ENCODE data around the gene MGP. TPM values are rescaled to one million over a fixed set of nuclear protein-coding genes. Genes with fewer than 3 reads are reported as not detected.

Gene MGP
- total and polyA plus RNA-seq, 2 of the 13 experiments (the other 11 are each of a cell fraction or from before 2014, with no cell fraction given): not detected

DNA sequence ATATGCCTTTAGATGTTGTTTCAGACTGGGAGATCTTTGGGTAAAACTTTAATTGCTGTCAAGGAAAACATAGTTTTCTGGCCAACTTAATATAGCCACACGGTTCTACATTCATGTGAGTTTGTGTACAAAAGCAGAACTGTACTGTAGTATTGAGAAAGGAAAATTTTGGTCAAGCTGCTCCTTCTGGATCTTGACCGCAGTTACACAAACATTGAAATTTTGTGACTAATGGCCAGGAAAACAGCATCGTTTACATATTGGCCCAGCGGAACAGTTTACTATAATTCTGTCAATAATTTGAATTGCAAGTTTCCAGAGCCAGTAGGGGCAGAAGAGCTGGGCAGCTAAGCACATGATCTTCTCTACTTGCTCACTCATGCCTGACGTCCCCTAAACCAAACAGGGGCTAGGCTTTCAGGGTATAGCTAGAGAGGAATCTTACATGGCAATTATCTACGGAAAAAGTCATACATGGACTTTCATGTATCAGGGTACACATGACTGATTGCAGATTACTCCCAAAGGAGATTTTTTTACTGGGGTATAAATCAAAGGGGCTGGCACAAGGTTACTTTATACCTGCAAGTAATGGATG is 31.0 kb downstream of the MGP start:
- in situ Hi-C loops (cut with HindIII; ENCODE audit: extremely low pct_ligation_motif_present, low pct_unique_long_range_greater_than_20kb) (no loop called here), intact Hi-C loops (cut with micrococcal nuclease; ENCODE audit: unreplicated experiment) (no loop called here)
- no peaks in the 10 kb centered on the region for H3K9me3 ChIP-seq (ENCODE audit: low read length)
- H3K4me1 ChIP-seq (ENCODE audit: insufficient read depth, low read length): peaks cover 10% of the 10 kb centered on the region
- TF ChIP-seq CREM (IDR thresholded peaks at IDR 0.05): no peak
- TF ChIP-seq CREM (CRISPR knock-in tag; IDR thresholded peaks at IDR 0.05): no peak
- no peak for TF ChIP-seq ZIK1 (CRISPR knock-in tag; IDR thresholded peaks at IDR 0.05; ENCODE audit: borderline replicate concordance, low read depth)
- TF ChIP-seq FOXP4 (CRISPR knock-in tag; IDR thresholded peaks at IDR 0.05): no peak
- TF ChIP-seq DMAP1 (CRISPR knock-in tag; IDR thresholded peaks at IDR 0.05): no peak
- TF ChIP-seq, protein P1, sequence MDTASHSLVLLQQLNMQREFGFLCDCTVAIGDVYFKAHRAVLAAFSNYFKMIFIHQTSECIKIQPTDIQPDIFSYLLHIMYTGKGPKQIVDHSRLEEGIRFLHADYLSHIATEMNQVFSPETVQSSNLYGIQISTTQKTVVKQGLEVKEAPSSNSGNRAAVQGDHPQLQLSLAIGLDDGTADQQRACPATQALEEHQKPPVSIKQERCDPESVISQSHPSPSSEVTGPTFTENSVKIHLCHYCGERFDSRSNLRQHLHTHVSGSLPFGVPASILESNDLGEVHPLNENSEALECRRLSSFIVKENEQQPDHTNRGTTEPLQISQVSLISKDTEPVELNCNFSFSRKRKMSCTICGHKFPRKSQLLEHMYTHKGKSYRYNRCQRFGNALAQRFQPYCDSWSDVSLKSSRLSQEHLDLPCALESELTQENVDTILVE (CRISPR knock-in tag; IDR thresholded peaks at IDR 0.05): no peak
- TF ChIP-seq ZBTB46 (CRISPR knock-in tag; IDR thresholded peaks at IDR 0.05; ENCODE audit: borderline replicate concordance): no peak
- TF ChIP-seq ZNF382 (CRISPR knock-in tag; IDR thresholded peaks at IDR 0.05; ENCODE audit: borderline replicate concordance): no peak
- TF ChIP-seq ZNF558 (CRISPR knock-in tag; IDR thresholded peaks at IDR 0.05; ENCODE audit: borderline replicate concordance): no peak
- TF ChIP-seq SOX13 (IDR thresholded peaks at IDR 0.05): no peak
- TF ChIP-seq SOX13 (CRISPR knock-in tag; conservative IDR thresholded peaks at IDR 0.05 in 1 of 2, IDR thresholded peaks at IDR 0.05 in 1 of 2): no peak
- no peak for TF ChIP-seq ZBED4 (CRISPR knock-in tag; IDR thresholded peaks at IDR 0.05; ENCODE audit: borderline replicate concordance)
- no peak for TF ChIP-seq NFKBIZ (CRISPR knock-in tag; IDR thresholded peaks at IDR 0.05)
- H3K9ac ChIP-seq (ENCODE audit: insufficient read depth, low read depth, low read length): no peak overlapping the region
- no peaks in the 10 kb centered on the region for H3K27me3 ChIP-seq (ENCODE audit: control insufficient read depth in 1 of 2, insufficient read depth in 2 of 2, low read length in 2 of 2)
- WGBS (ENCODE audit: low lambda C conversion rate): 10% methylated on average over 6 of the region's 6 CpGs
- no peak overlapping the region for H2AFZ ChIP-seq (ENCODE audit: low read length)
- no peak overlapping the region for H3K4me2 ChIP-seq (ENCODE audit: low read depth, low read length)
- H4K20me1 ChIP-seq (ENCODE audit: insufficient read depth, low read length): no peaks in the 10 kb centered on the region
- no peak overlapping the region for H3K27ac ChIP-seq (ENCODE audit: extremely low read length, insufficient read depth, low read length)
- FAIRE-seq: no peak
- no peak for ATAC-seq
- H3K4me3 ChIP-seq (replicated peaks in 1 of 3; ENCODE audit: insufficient read depth in 1 of 3, low read depth in 2 of 3, low read length in 3 of 3): no peak overlapping the region
- ChIA-PET CTCF (ENCODE audit: low intra/inter-chr PET ratio, low total read pairs) (no interaction called here), POLR2A (no interaction called here)
- DNase-seq (ENCODE audit: low spot score): no peak
- no TSS peak for BruUV-seq (replicated peaks)
- H3K36me3 ChIP-seq (replicated peaks in 1 of 2; ENCODE audit: control insufficient read depth in 1 of 2, insufficient read depth in 2 of 2, low read length in 2 of 2): no peaks in the 10 kb centered on the region
- no peaks in the 10 kb centered on the region for H3K79me2 ChIP-seq (ENCODE audit: insufficient read depth, low read length)
